Stomach (tissue), 9 donors: ENCODE data around the gene TLR2. TPM values are rescaled to one million over a fixed set of nuclear protein-coding genes. Genes with fewer than 3 reads are reported as not detected.

Experiments used
- DNase-seq, 2 donors: peaks; one replicate each; pipeline versions ENCODE4 v3.0.0 to v3.0.0-alpha.2; 2013 to 2019
- H3K27ac ChIP-seq, 5 donors: fragments of 200-600 bp in 4 of 5; sonication (generic) in 4 of 5; one replicate each; pipeline ENCODE4 v1.5.1; 2013 to 2019; ENCODE audit warnings: mild to moderate bottlenecking in 1 of 5, moderate library complexity in 1 of 5
- H3K27me3 ChIP-seq, 3 donors: fragments of 200-600 bp; sonication (generic); one replicate each; pipeline ENCODE4 v1.5.1; 2017 to 2019; ENCODE audit warnings: mixed run types in 1 of 3
- H3K36me3 ChIP-seq, 4 donors: fragments of 200-600 bp; sonication (generic); 1 replicate in 3 of 4; 2 replicates in 1 of 4; pipeline ENCODE4 v1.5.1; 2016 to 2019
- H3K4me1 ChIP-seq, 4 donors: fragments of 200-600 bp; sonication (generic); one replicate each; pipeline ENCODE4 v1.5.1; 2016 to 2019
- H3K4me3 ChIP-seq, 4 donors: fragments of 200-600 bp; sonication (generic) in 3 of 4; one replicate each; pipeline ENCODE4 v1.5.1; 2016 to 2019; ENCODE audit warnings: mild to moderate bottlenecking in 1 of 4
- H3K9me3 ChIP-seq, 4 donors: fragments of 200-600 bp; sonication (generic); one replicate each; pipeline ENCODE4 v1.5.1; 2016 to 2019
- EP300 ChIP-seq: sonication (generic); formaldehyde crosslinking; IDR thresholded peaks from one replicate; pipeline ENCODE4 v1.6.1; 2017; ENCODE audit warnings: antibody characterized with exemption
- POLR2A ChIP-seq, 4 donors: fragments of 450-650 bp; IDR thresholded peaks; one replicate each; pipeline ENCODE4 v1.6.1; 2016; ENCODE audit warnings: antibody characterized with exemption in 4 of 4, control low read depth in 2 of 4, mild to moderate bottlenecking in 1 of 4, moderate library complexity in 1 of 4
- POLR2AphosphoS5 ChIP-seq, 3 donors: sonication (generic); formaldehyde crosslinking; IDR thresholded peaks; one replicate each; pipeline ENCODE4 v1.6.1; 2016; ENCODE audit warnings: antibody characterized with exemption in 3 of 3
- WGBS, 5 donors: extraction: QIAGEN DNeasy Blood & Tissue Kit in 3 of 5; methylation state at CpG; one replicate each; pipeline versions ENCODE4 v1.1.5 to v1.1.7; 2013 to 2018; 5-methylcytosine and 5-hydroxymethylcytosine counted together
- intact Hi-C: fragments of 100-400 bp; cut with DNase I; formaldehyde crosslinking; loops from one replicate; pipeline ENCODE4 v1.15.1; 2023; ENCODE audit warnings: low total_unique reads
- polyA plus RNA-seq, 3 donors: library from polyadenylated mRNA; stranded (reverse); fragments of 200-250 nt; gene quantifications; one replicate each; pipeline ENCODE4 v1.2.3, GENCODE V29; 2013
- total RNA-seq, 5 donors: library from RNA; depleted of rRNA; stranded (reverse); fragments of >200 nt; gene quantifications; one replicate each; pipeline versions ENCODE4 v1.1.0 to v1.2.3, GENCODE V29; 2014 to 2016
- TF ChIP-seq, protein P1 (sequence below), 7 experiments: fragments of 450-650 bp in 4 of 7; fragments of 200-600 bp in 3 of 7; sonication (generic) in 3 of 7; IDR thresholded peaks; one replicate each; pipeline ENCODE4 v1.5.1; 2016 to 2019; ENCODE audit warnings: antibody characterized with exemption in 7 of 7, control low read depth in 2 of 7, mild to moderate bottlenecking in 1 of 7
- donor health status: healthy with polysubstance abuse.
- donor health status: Bipolar disorder and iron deficiency.
- donor health status: healthy.

The TLR2 gene
- total and polyA plus RNA-seq, 8 donors, result 0.29 to 35.0 (median 8.6) TPM

- TF ChIP-seq, protein P1, sequence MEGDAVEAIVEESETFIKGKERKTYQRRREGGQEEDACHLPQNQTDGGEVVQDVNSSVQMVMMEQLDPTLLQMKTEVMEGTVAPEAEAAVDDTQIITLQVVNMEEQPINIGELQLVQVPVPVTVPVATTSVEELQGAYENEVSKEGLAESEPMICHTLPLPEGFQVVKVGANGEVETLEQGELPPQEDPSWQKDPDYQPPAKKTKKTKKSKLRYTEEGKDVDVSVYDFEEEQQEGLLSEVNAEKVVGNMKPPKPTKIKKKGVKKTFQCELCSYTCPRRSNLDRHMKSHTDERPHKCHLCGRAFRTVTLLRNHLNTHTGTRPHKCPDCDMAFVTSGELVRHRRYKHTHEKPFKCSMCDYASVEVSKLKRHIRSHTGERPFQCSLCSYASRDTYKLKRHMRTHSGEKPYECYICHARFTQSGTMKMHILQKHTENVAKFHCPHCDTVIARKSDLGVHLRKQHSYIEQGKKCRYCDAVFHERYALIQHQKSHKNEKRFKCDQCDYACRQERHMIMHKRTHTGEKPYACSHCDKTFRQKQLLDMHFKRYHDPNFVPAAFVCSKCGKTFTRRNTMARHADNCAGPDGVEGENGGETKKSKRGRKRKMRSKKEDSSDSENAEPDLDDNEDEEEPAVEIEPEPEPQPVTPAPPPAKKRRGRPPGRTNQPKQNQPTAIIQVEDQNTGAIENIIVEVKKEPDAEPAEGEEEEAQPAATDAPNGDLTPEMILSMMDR (IDR thresholded peaks at IDR 0.05), result no peak
- no peak for TF ChIP-seq POLR2A (IDR thresholded peaks at IDR 0.05)
- no peak for TF ChIP-seq POLR2AphosphoS5 (IDR thresholded peaks at IDR 0.05)
- no peak for TF ChIP-seq EP300
- DNase-seq, result peak in 1 of 2 donors; percentile 29
- peaks cover 7 to 21% (median 18%) of the 10 kb centered on the region in 4 donors for H3K4me1 ChIP-seq
- peaks cover 0 to 23% (median 18%) of the 10 kb centered on the region in 4 donors for H3K36me3 ChIP-seq
- peak overlapping the region in 4 of 5 donors; percentile 54 to 84 (median 76) for H3K27ac ChIP-seq
- 11 to 21% (median 16%) methylated on average over 7 to 9 of the region's 9 CpGs for WGBS, 5 donors
- H3K4me3 ChIP-seq, result peak overlapping the region; percentile 57 to 79 (median 65)
- H3K9me3 ChIP-seq, result peaks cover 0 to 26% (median 14%) of the 10 kb centered on the region in 4 donors
- intact Hi-C loops, result no loop called here
- H3K27me3 ChIP-seq, result peaks cover 0 to 13% (median 8%) of the 10 kb centered on the region in 3 donors
Observed at GRCh38 chr4:153684971-153685371, 891 bp downstream of the TLR2 start.

DNA sequence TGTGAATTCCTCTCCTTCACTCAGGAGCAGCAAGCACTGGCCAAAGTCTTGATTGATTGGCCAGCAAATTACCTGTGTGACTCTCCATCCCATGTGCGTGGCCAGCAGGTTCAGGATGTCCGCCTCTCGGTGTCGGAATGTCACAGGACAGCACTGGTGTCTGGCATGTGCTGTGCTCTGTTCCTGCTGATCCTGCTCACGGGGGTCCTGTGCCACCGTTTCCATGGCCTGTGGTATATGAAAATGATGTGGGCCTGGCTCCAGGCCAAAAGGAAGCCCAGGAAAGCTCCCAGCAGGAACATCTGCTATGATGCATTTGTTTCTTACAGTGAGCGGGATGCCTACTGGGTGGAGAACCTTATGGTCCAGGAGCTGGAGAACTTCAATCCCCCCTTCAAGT, 20.4 kb downstream of the TLR2 start:
- no peak for DNase-seq
- H3K27me3 ChIP-seq, result no peaks in the 10 kb centered on the region
- TF ChIP-seq, protein P1 (IDR thresholded peaks at IDR 0.05), result no peak
- TF ChIP-seq POLR2A (IDR thresholded peaks at IDR 0.05) (no peak), EP300 (no peak), POLR2AphosphoS5 (IDR thresholded peaks at IDR 0.05) (no peak)
- H3K4me3 ChIP-seq, result no peak overlapping the region
- no peak overlapping the region for H3K27ac ChIP-seq
- WGBS, 5 donors, result 84 to 95% (median 92%) methylated on average over 7 of the region's 7 CpGs
- no peaks in the 10 kb centered on the region for H3K9me3 ChIP-seq
- intact Hi-C loops, result no loop called here
- H3K4me1 ChIP-seq, result no peaks in the 10 kb centered on the region
- peaks cover 0 to 3% (median 0%) of the 10 kb centered on the region in 4 donors for H3K36me3 ChIP-seq

- WGBS, 5 donors, result 78 to 85% (median 84%) methylated on average over 2 of the region's 2 CpGs
- no peak for DNase-seq
- H3K4me1 ChIP-seq, result no peaks in the 10 kb centered on the region
- H3K9me3 ChIP-seq, result no peaks in the 10 kb centered on the region
- no peak for TF ChIP-seq POLR2A (IDR thresholded peaks at IDR 0.05)
- no peak for TF ChIP-seq POLR2AphosphoS5 (IDR thresholded peaks at IDR 0.05)
- TF ChIP-seq, protein P1 (IDR thresholded peaks at IDR 0.05), result no peak
- TF ChIP-seq EP300, result no peak
- intact Hi-C loops, result no loop called here
- H3K27ac ChIP-seq, result no peak overlapping the region
- H3K4me3 ChIP-seq, result no peak overlapping the region
- peaks cover 0 to 3% (median 0%) of the 10 kb centered on the region in 4 donors for H3K36me3 ChIP-seq
- no peaks in the 10 kb centered on the region for H3K27me3 ChIP-seq
Observed at GRCh38 chr4:153705743-153706468, 21.8 kb downstream of the TLR2 start.

- intact Hi-C loops, result no loop called here
- H3K9me3 ChIP-seq, result no peaks in the 10 kb centered on the region
- DNase-seq, result no peak
- H3K27ac ChIP-seq, result no peak overlapping the region
- H3K27me3 ChIP-seq, result no peaks in the 10 kb centered on the region
- no peak overlapping the region for H3K4me3 ChIP-seq
- H3K36me3 ChIP-seq, result peaks cover 0 to 3% (median 0%) of the 10 kb centered on the region in 4 donors
- TF ChIP-seq, protein P1 (IDR thresholded peaks at IDR 0.05), result no peak
- no peak for TF ChIP-seq EP300
- no peaks in the 10 kb centered on the region for H3K4me1 ChIP-seq
Observed at GRCh38 chr4:153706519-153706918, 22.4 kb downstream of the TLR2 start.
